ENCODE results near the gene MYO15B.

DNA sequence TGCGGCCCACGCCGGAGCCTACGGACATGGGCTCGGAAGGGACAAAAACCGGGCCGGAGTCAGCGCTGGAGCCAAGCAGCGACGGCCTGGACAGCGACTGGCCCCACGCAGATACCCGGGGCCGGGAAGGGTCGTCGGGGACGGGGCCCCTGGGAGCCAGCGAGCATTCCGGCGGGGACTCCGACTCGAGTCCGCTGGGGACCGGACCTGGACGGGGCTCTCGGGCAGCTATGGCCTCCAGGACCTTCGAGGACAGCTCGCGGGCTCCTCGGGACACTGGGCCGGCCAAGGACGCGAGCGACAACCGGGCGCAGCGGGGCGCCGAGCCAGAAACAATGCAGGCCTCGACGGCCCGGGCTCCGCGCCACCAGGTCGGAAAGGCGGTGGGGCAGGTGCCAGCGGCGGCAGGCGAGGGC lies 1.0 kb downstream of the MYO15B start:
- TF ChIP-seq ZNF274 (IDR thresholded peaks at IDR 0.05; ENCODE audit: low read depth, low read length) (no peak), FOSL1 (IDR thresholded peaks at IDR 0.05; ENCODE audit: low read depth) (no peak), POLR2A (IDR thresholded peaks at IDR 0.05; ENCODE audit: borderline replicate concordance, extremely low read depth, insufficient read depth, insufficient read length) (no peak), YY1 (IDR thresholded peaks at IDR 0.05; ENCODE audit: extremely low read depth, insufficient replicate concordance, low read depth, low read length) (no peak), POLR2AphosphoS5 (IDR thresholded peaks at IDR 0.05; ENCODE audit: low read depth, low read length) (no peak), EZH2 (IDR thresholded peaks at IDR 0.05) (no peak), EZH2phosphoT487 (IDR thresholded peaks at IDR 0.05; ENCODE audit: borderline replicate concordance) (no peak), ZFX (IDR thresholded peaks at IDR 0.05) (no peak)
- TF ChIP-seq, protein P1, sequence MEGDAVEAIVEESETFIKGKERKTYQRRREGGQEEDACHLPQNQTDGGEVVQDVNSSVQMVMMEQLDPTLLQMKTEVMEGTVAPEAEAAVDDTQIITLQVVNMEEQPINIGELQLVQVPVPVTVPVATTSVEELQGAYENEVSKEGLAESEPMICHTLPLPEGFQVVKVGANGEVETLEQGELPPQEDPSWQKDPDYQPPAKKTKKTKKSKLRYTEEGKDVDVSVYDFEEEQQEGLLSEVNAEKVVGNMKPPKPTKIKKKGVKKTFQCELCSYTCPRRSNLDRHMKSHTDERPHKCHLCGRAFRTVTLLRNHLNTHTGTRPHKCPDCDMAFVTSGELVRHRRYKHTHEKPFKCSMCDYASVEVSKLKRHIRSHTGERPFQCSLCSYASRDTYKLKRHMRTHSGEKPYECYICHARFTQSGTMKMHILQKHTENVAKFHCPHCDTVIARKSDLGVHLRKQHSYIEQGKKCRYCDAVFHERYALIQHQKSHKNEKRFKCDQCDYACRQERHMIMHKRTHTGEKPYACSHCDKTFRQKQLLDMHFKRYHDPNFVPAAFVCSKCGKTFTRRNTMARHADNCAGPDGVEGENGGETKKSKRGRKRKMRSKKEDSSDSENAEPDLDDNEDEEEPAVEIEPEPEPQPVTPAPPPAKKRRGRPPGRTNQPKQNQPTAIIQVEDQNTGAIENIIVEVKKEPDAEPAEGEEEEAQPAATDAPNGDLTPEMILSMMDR (IDR thresholded peaks at IDR 0.05 in 2 of 3, conservative IDR thresholded peaks at IDR 0.05 in 1 of 3; ENCODE audit: borderline replicate concordance in 1 of 3, insufficient read depth in 1 of 3, low read depth in 2 of 3, low read length in 2 of 3): no peak
- TF ChIP-seq, protein P2, sequence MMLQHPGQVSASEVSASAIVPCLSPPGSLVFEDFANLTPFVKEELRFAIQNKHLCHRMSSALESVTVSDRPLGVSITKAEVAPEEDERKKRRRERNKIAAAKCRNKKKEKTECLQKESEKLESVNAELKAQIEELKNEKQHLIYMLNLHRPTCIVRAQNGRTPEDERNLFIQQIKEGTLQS (IDR thresholded peaks at IDR 0.05): no peak
- TF ChIP-seq, protein P3, sequence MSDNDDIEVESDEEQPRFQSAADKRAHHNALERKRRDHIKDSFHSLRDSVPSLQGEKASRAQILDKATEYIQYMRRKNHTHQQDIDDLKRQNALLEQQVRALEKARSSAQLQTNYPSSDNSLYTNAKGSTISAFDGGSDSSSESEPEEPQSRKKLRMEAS (IDR thresholded peaks at IDR 0.05): no peak

All from HCT116 (cell line).